Tibial nerve (tissue), 4 donors: ENCODE results near the gene HEATR9.

Experiments
- CTCF ChIP-seq, 5 experiments: fragments of 200-600 bp in 3 of 5; fragments of 450-650 bp in 2 of 5; sonication (generic) in 3 of 5; IDR thresholded peaks; one replicate each; pipeline ENCODE4 v1.5.1; 2016 to 2019; ENCODE audit warnings: antibody characterized with exemption in 5 of 5, mild to moderate bottlenecking in 3 of 5, moderate library complexity in 2 of 5
- EP300 ChIP-seq, 2 donors: sonication (generic); formaldehyde crosslinking; IDR thresholded peaks; one replicate each; pipeline ENCODE4 v1.6.1; 2017; ENCODE audit warnings: antibody characterized with exemption in 2 of 2, mild to moderate bottlenecking in 1 of 2

GRCh38 chr17:35878361-35878760, 9.7 kb upstream of the HEATR9 start:
- TF ChIP-seq CTCF (IDR thresholded peaks at IDR 0.05) (no peak), EP300 (IDR thresholded peaks at IDR 0.05) (no peak)
